Esophagus muscularis mucosa (tissue), 4 donors: ENCODE results near the gene DCTN3. TPM values are rescaled to one million over a fixed set of nuclear protein-coding genes. Genes with fewer than 3 reads are reported as not detected.

Experiments
- DNase-seq: peaks from one replicate; pipeline ENCODE4 v3.0.0-alpha.2; 2017; ENCODE audit errors: extremely low spot score
- H3K27ac ChIP-seq, 4 donors: fragments of 200-600 bp; sonication (generic); replicated peaks in 1 of 4; 1 replicate in 3 of 4; 2 replicates in 1 of 4; pipeline ENCODE4 v1.5.1; 2016 to 2019; ENCODE audit warnings: mild to moderate bottlenecking in 1 of 4
- H3K27me3 ChIP-seq, 4 donors: fragments of 200-600 bp; sonication (generic); one replicate each; pipeline versions ENCODE4 v1.5.1 to v1.6.0; 2016 to 2019
- H3K36me3 ChIP-seq, 4 donors: fragments of 200-600 bp; sonication (generic); one replicate each; pipeline ENCODE4 v1.5.1; 2016 to 2019
- H3K4me1 ChIP-seq, 4 donors: fragments of 200-600 bp; sonication (generic); one replicate each; pipeline ENCODE4 v1.5.1; 2016 to 2019
- H3K4me3 ChIP-seq, 4 donors: fragments of 200-600 bp; sonication (generic); 1 replicate in 2 of 4; 2 replicates in 2 of 4; pipeline ENCODE4 v1.5.1; 2016 to 2019; ENCODE audit warnings: mild to moderate bottlenecking in 4 of 4, moderate library complexity in 1 of 4
- H3K9me3 ChIP-seq, 4 donors: fragments of 200-600 bp; sonication (generic); 1 replicate in 3 of 4; 2 replicates in 1 of 4; pipeline ENCODE4 v1.5.1; 2016 to 2019
- EP300 ChIP-seq: sonication (generic); formaldehyde crosslinking; IDR thresholded peaks from one replicate; pipeline ENCODE4 v1.6.1; 2017; ENCODE audit warnings: antibody characterized with exemption
- POLR2A ChIP-seq: fragments of 450-650 bp; IDR thresholded peaks from one replicate; pipeline ENCODE4 v1.6.1; 2017; ENCODE audit warnings: antibody characterized with exemption, moderate library complexity, mild to moderate bottlenecking, low read depth
- POLR2AphosphoS5 ChIP-seq, 2 donors: sonication (generic); formaldehyde crosslinking; IDR thresholded peaks; one replicate each; pipeline ENCODE4 v1.6.1; 2017; ENCODE audit warnings: antibody characterized with exemption in 2 of 2
- WGBS: methylation state at CpG from one replicate; pipeline ENCODE4 v1.1.5; 2018; 5-methylcytosine and 5-hydroxymethylcytosine counted together
- intact Hi-C: fragments of 100-400 bp; cut with DNase I; formaldehyde crosslinking; loops from one replicate; pipeline ENCODE4 v1.15.1; 2023
- total RNA-seq, 4 donors: library from RNA; depleted of rRNA; stranded (reverse); fragments of >200 nt; gene quantifications; one replicate each; pipeline versions ENCODE4 v1.1.0 to v1.2.1, GENCODE V29; 2016
- TF ChIP-seq, protein P1 (sequence below), 3 experiments: fragments of 200-600 bp in 2 of 3; fragments of 450-650 bp in 1 of 3; sonication (generic) in 2 of 3; IDR thresholded peaks; one replicate each; pipeline ENCODE4 v1.5.1; 2017 to 2019; ENCODE audit warnings: antibody characterized with exemption in 3 of 3, mild to moderate bottlenecking in 2 of 3, moderate library complexity in 1 of 3

DCTN3 gene
- total RNA-seq: 100 to 1,000 TPM; 104 to 129 (median 113) TPM

DNA sequence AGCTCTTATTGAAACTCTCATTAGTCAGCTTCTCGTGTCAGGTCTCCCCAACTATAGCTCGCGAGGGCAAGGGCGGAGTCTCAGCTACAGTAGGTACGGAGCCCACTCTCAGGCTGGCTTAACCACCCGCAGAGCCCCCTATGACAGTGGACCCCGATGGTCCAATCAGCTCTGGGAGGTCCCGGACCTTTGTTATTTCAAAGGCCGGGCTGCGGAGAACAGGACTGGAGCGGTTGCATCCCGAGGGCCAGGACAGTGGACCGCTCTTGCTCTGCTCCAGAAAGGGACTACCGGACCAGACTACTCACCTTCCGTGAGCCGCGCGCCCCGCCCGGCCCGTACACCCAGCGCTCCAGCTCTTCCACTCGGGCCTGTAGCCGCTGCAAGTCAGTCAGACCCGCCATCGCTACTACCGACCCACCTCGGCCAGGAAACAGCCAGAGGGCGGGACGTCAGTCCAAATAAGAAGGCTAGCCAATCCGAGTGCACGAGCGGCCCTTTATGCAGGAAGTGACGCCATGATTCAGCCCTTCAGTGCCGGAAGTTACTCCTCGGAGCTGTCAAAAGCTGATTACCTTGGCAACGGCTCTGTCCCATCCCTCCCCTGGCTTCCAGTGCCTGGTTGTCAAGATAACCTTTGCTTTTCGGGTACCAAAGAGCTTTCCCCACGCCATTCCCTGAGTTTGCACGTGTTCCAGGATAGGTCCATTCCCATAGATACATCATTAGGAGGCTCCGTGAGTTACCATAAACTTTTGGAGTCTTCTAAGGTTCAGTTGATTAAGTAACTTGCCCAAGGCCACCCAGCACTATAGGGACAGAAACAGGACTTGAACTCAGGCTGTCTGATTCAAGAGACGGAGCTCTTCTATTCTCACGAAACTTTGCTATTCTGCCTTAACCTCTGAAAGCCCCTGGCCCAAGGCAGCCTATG lies at the start of gene DCTN3:
DCTN3 (minus strand) TSS at position 435 of the 934 bp plus-strand sequence; CDS start at position 404, 31 bp downstream.
- TF ChIP-seq POLR2A (no peak), POLR2AphosphoS5 (IDR thresholded peaks at IDR 0.05) (peak; percentile 80 to 84)
- peak within 1 kb of the TSS; percentile 79 to 97 (median 86) for H3K4me3 ChIP-seq
- WGBS: 12% methylated on average over 17 of the region's 43 CpGs
- peaks cover 25 to 34% (median 33%) of the 10 kb centered on the region in 4 donors for H3K36me3 ChIP-seq
- H3K27ac ChIP-seq: peak within 1 kb of the TSS; percentile 50 to 75 (median 62)
- H3K9me3 ChIP-seq: no peaks in the 10 kb centered on the region
- DNase-seq: peak; percentile 98
- H3K27me3 ChIP-seq: peaks cover 0 to 38% (median 30%) of the 10 kb centered on the region in 4 donors
- H3K4me1 ChIP-seq: peaks cover 24 to 42% (median 28%) of the 10 kb centered on the region in 4 donors
- intact Hi-C loops: no loop called here

DNA sequence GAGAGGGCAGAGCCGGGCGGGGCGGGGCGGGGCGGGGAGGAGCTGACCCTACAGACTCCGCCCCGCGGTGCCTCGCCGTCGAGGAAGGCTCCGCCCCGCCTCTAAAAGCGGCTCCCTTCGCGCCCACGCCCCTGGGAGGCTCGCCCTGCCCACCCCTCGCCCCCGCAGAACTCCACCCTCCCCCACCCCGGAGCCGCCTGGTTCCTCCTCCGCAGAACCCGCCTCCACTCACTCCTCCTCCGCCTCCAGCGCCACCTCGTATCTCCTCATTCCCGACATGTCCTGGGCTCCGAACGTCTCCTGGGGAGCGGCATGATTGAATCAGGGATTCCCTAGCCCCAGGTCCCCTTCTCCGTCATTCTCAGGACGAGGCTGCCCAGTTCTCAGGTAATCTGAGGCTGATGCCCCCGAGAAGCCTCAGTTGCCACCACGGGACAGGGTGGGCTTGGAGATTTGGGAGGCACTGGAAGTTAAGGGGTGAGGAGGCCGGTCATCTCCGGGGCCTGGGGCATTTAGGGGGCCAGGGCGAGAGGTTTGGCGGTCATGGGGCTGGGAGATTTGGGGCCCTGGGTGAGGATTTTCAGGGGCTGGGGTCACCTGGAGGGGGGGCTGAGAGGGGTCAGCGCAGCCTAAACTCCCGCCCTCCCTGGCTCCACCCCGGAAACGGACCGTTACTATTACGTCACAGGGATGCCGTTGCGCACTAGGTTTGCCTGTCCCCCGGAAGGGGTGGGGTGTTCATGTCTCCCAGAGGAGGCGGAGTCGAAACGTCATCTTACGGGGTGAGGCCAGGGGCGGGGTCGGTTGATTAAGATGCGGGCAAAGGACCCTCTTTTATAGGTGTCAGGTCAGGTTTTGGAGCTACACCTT lies 45.3 kb upstream of the DCTN3 start:
- intact Hi-C loops: loop anchor here (5.0 kb wide), 1 partner anchor 37 kb away; no protein-coding TSS in a partner anchor

DNA sequence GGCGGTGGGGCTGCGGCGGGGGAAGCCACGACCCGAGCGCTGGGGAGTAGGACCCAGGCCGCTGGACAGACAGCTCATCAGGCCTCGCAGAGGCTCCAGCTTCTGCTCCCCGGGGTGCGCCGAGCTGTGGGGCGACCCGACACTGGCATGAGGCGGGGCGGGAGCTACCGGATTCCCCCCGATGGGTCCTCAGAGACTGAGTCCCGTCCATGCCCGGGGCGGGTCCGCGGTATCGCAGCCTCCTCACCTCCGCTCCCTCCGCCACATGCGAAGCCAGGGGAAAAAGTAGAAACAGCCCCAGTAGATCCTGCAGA lies 44.7 kb upstream of the DCTN3 start:
- Histone ChIP-seq H3K36me3 (peaks cover 13 to 36% (median 33%) of the 10 kb centered on the region in 4 donors), H3K4me3 (peak overlapping the region; percentile 72 to 82 (median 76)), H3K27me3 (no peaks in the 10 kb centered on the region), H3K9me3 (no peaks in the 10 kb centered on the region), H3K4me1 (peaks cover 21 to 38% (median 30%) of the 10 kb centered on the region in 4 donors), H3K27ac (peak overlapping the region; percentile 98 to 100 (median 98))
- WGBS: 1% methylated on average over 13 of the region's 26 CpGs
- intact Hi-C loops: loop anchor here (5.0 kb wide), 1 partner anchor 37 kb away; no protein-coding TSS in a partner anchor
- TF ChIP-seq POLR2A: no peak
- TF ChIP-seq, protein P1, sequence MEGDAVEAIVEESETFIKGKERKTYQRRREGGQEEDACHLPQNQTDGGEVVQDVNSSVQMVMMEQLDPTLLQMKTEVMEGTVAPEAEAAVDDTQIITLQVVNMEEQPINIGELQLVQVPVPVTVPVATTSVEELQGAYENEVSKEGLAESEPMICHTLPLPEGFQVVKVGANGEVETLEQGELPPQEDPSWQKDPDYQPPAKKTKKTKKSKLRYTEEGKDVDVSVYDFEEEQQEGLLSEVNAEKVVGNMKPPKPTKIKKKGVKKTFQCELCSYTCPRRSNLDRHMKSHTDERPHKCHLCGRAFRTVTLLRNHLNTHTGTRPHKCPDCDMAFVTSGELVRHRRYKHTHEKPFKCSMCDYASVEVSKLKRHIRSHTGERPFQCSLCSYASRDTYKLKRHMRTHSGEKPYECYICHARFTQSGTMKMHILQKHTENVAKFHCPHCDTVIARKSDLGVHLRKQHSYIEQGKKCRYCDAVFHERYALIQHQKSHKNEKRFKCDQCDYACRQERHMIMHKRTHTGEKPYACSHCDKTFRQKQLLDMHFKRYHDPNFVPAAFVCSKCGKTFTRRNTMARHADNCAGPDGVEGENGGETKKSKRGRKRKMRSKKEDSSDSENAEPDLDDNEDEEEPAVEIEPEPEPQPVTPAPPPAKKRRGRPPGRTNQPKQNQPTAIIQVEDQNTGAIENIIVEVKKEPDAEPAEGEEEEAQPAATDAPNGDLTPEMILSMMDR (IDR thresholded peaks at IDR 0.05): peak in 1 of 3 experiments; percentile 14
- no peak for DNase-seq

More for the DNA sequence above, 45.3 kb upstream of the DCTN3 start:
- WGBS: 0% methylated on average over 22 of the region's 55 CpGs
- H3K4me3 ChIP-seq: peak overlapping the region; percentile 72 to 82 (median 76)
- peak overlapping the region; percentile 98 to 100 (median 98) for H3K27ac ChIP-seq
- DNase-seq: peak; percentile 98
- H3K27me3 ChIP-seq: no peaks in the 10 kb centered on the region
- TF ChIP-seq, protein P1 (IDR thresholded peaks at IDR 0.05): no peak
- TF ChIP-seq POLR2AphosphoS5 (IDR thresholded peaks at IDR 0.05) (peak; percentile 87 to 98), POLR2A (peak; percentile 90)
- H3K9me3 ChIP-seq: no peaks in the 10 kb centered on the region
- peaks cover 21 to 38% (median 30%) of the 10 kb centered on the region in 4 donors for H3K4me1 ChIP-seq
- peaks cover 13 to 31% (median 27%) of the 10 kb centered on the region in 4 donors for H3K36me3 ChIP-seq

DNA sequence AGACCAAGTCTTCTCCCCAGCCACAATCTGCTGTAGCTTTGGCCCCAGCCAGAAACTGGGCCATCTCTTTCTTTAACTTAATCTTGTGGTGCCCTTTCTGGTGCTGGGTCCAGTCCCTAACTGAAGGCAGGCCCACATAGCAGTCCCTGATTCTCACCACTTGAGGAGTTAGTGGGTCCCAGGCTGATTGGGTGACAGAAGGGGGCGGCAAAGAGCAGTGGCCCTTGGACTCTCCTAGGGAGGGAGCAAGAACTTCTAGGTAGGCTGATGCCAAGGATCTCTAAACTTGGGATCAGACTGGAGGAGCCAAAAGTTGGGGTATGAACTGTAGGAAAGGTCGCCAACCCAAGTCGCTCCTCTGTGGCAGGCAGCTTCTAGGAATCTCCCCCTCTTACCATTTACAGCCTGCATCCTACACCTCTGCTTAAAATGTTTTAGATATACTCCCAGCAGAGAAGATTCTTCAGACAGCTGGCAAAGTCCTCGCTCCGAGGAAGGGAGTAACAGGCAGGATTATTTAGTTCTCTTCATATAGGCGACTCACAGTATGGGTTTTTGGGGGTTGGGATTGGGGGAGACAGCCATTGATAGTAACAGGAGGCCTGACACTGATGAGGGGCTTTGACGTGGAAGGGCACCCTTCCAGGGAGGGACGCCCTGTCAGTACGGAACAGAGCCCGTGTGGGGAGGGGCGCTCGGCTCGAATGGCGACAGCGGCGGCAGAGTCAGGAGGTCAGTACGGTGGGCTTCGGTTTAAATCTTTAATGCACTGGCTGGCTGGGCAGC lies 44.2 kb upstream of the DCTN3 start:
- intact Hi-C loops: loop anchor here (5.0 kb wide), 1 partner anchor 38 kb away; no protein-coding TSS in a partner anchor
- TF ChIP-seq POLR2AphosphoS5 (IDR thresholded peaks at IDR 0.05): peak in 1 of 2 donors; percentile 55
- no peak for TF ChIP-seq EP300
- TF ChIP-seq, protein P1 (IDR thresholded peaks at IDR 0.05): peak; percentile 66 to 82 (median 77)
- no peak for TF ChIP-seq POLR2A
- WGBS: 21% methylated on average over 12 of the region's 18 CpGs
- Histone ChIP-seq H3K9me3 (no peaks in the 10 kb centered on the region), H3K27me3 (no peaks in the 10 kb centered on the region), H3K36me3 (peaks cover 18 to 39% (median 37%) of the 10 kb centered on the region in 4 donors), H3K4me3 (peak overlapping the region; percentile 72 to 82 (median 76)), H3K27ac (peak overlapping the region; percentile 98 to 100 (median 98)), H3K4me1 (peaks cover 21 to 38% (median 30%) of the 10 kb centered on the region in 4 donors)
- DNase-seq: peak; percentile 95
